NCI-H1694 (cell line): ENCODE measurements around the gene LCN10.
"Not testable (repeated sequence)": the region's sequence is repeated elsewhere in the genome, so short reads cannot be mapped to it uniquely, and the experiment has no call there.

Source experiments
- DNase-seq: peaks from one replicate; lab custom pipeline; 2025; lab: John Stamatoyannopoulos, UW

Gene LCN10

DNA sequence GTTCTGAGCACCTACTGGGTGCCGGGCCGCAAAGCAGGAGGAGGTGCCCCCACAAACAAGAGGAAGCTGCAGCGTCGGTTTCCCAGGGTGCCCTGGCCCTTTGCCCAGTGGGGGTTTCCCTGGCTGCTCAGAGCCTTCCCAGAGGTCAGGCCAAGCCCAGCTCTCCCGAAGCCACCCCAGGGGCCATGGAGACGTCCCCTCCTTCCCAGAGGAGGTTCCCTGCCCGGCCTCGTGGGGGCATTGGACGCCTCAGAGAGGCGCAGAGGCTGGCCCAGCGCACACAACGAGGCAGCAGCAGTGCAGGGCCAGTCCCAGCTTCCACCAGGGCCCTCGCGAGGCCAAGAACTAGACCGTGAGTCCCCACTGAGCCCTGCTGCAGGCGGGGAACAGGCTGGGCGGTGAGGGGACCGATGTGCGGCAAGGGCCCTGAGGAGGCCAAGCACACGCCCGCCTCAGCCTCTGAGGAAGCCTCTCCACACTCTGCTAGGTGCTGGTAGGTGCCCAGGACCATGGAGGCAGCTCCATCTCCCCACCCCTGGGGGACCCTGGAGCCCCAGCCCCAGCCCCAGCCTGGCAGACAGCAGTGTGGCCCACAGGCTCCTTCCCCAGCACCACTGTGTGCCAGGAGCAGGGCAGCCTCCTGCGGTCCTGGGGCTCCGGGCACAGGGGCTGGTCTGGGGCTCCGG lies 23.4 kb downstream of the LCN10 start:
- DNase-seq = no peak

DNA sequence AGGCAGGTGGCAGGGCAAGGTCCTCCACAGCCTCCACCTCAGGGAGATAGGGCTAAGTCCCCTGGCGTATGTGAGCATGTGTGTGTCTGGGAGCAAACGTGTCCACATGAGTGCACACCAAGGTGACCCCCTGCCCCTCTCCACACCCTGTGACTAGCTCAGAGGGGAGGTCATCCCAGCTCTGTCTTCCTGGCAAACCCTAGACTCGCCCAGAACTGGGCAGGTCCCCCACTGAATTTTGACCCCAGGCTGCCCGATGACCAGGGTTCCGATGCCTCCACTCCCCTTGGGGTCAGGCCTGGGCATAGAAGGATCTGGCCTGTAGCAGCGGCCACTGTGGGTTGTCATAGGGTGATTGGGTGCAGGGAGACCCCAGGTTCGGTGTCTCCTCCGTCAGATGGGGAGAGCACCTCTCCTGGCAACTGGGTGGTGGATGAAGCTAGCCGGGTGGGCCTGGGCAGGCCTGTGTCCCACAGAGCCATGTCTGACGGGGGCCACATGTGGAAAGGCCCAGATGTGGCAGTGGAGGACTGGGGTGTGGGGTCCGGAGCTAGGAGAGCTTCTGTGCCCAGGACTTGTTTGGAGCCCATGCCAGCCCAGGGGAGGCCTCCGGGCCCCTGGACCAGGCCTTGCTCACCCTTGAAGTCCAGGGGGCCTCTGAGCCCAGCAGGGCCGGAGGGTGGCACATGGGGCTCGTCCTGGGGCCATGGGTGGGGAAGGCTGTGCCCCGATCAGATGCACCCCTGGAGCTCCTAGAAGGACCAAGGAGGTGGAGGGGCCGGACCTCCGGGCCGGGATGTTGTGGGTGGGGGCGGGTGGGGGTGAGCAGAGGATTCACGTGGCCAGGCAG lies 24.2 kb downstream of the LCN10 start:
- no peak for DNase-seq

DNA sequence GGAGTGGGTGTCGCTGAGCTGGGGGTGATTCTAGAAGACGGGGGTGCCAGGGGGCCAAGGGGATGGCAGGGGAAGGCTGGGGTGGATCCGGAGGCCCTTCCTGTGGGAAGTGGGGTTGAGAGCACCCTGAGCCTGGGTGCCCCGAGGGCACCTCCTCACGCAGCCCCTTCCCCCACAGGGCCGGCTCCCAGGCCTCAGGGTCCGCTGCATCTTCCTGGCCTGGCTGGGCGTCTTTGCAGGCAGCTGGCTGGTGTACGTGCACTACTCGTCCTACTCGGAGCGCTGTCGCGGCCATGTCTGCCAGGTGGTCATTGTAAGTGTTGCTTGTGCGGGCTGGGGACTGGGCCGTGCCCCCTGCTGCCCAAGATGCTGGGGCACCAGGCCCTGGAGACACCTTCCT lies 25.3 kb downstream of the LCN10 start:
- DNase-seq = no peak

DNA sequence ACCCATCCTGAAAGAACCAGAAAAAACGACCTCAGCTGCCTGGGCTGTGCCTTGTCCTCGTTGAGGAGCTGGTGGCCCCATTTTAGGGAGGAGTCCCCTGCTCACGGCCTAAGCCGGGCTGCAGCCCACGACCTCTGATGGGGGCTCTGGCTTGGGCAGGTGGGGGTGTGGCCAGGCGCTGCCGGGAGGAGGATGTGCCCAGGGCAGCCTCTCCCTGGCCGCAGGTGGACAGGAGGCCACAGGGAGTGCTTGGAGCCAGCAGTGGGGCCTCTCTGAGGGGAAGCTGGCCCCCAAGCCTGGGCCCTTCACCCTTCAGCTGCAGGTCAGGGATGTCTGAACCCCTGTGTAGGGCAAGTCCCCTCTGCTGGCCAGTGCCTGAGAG lies 27.9 kb downstream of the LCN10 start:
- no peak for DNase-seq

DNA sequence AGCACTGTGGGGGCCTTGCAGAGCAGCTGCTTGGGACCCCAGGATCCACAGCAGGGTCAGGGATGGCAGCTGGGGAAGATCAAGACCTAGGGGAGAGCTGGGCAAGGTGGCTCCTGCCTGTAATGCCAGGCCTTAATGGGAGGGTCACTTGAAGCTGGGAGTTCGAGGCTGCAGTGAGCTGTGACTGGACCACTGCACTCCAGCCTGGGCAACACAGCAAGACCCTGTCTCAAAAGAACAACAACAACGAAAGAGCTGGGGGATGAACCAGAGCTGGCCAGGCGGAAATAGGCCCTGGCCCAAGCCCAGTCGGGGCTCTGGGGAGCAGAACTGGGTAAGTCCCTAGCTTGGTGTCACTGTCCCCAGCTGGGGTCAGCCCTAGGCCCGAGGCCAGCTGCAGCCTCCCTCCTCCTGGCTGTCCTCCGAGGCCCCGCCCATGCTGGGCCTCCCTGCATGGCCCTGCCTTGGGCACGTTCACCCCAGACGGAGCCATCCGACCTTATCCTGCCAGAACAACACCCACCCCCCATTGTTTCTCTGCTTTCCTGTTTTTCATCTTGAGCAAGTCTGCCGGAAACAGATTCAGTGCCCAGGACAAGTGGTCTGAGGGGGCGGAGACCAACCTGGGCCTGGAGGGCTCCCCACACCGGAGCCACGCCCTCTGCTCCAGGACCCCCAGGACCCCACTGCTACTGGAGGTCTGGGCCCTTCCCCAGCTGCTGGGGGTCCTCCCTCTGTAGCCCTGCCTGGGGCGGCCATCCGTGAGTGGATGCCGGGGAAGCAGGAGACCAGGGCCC lies 28.4 kb downstream of the LCN10 start:
- no peak for DNase-seq

DNA sequence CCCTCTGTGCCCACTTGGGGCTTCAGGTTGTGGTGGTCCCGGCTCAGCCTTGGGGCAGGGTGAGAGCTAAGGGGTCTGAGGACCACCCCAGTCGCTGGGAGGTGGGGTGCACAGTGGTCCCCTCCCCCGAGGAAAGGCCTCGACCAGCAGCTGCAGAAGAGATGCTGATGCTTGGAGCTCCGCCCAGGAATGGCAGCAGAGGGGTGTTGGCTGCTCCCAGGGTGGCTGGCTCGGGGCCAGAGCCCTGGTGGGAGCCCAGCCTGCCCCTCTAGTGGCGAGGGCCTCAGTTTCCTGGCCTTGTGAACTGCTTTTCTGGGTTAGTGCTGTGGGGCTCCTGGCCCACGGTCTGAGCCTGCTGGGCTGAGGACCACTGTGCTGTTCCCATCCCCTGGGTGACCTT lies 29.2 kb downstream of the LCN10 start:
- DNase-seq = peak; percentile 21

DNA sequence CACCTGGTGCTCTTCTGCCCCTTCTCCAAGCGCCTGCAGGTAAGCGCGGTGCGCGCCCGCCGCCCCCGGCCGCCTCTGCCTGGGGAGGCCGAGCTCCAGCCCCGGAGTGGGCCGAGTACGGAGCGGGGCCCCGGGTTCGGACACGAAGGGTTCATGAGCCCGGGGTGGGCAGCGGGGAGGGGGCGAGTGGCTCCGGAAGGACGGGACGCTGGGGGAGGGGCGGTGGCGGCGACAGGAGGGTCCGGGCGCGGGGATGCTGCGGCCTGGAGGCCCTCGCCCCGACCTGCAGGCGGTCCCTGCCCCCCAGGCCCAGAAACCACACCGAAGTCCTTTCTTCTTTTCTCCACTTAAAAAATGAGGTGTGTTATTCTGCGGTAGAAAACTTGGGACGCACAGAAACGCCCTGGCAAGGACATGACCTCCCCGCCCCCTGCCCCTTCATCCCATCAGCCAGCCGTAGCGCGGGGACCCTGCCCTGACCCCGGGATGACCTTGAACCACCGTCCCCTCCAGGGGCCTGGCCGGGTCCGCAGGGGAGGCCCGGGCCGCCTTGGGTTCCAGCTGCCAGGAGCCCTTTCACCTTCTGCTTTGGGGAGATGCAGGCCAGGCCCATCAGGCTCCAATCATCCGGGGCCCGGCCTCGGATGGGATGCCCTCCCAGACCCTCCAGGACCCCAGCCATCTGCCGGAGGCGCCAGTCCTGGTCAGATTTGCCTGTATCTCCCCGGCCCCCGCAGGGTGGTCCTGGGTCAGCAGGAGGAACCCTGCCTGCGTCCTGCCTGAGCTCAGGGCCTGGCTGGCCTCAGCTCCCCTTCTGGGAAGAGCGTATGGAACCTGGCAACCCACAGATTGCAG lies 29.8 kb downstream of the LCN10 start:
- DNase-seq = no peak

DNA sequence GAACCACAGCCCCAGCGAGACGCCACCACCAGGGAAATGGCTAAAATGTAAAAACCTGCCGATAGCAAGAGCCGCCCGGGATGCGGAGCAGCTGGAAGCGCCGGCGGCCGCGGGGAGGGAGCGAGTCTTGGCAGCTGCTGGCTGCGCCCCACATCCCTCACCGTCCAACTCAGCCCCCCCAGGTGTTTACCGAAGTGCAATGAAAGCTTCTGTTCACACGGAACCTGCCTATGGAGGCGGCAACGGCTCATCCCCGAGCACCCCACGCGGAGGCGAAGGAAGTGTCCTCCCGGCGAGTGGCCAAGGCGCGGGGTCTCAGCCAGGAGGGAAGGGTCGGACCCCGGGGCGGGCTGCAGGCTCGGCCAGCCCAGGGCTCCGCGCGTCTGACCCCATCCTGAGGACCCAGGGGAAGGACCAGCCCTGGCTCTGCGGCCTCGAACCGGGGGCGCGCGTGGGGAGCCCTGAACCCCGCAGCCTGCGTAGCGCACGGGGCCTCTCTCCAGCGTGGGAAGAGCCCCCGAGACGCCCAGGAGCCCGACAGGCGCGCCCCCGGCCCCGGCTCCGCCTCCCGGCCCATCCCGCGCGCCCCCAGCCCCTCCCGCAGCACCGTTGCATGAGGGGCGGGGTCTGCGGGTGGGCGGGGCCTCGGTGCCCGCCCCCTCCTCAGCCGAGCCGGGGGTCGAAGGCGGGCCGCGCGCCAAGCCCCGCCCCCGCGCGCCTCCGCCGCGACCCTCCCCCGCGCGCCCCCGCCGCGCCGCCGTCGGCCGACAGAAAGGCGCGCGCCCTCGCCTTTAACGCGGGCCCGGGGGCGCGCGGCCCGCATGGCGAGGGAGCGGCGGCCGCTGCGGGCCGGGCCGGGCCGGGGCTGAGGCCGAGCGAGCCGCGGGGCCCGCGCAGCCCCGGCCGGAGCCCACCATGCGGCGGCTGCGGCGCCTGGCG lies 30.7 kb downstream of the LCN10 start, which contains the start of gene DIPK1B:
TSS of gene DIPK1B (plus strand) at position 822 of the 939 bp plus-strand sequence. CDS start at position 916, 94 bp downstream.
- DNase-seq = peak; percentile 26

DNA sequence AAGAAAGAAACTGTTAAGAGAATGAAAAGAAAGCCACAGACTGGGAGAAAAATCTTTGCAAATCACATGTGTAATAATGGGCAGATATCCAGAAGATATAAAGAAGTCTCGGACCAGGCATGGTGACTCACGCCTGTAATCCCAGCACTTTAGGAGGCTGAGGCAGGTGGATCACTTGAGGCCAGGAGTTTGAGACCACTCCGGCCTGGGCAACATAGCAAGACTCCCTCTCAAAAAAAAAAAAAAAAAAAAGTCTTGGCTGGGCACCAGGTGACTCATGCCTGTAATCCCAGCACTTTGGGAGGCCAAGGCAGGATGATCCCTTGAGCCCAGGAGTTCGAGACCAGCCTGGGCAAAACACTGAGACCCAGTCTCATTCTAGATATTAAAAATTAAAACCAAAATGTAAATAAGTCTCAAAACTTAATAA lies 31.5 kb downstream of the LCN10 start:
- DNase-seq = not testable (repeated sequence)

DNA sequence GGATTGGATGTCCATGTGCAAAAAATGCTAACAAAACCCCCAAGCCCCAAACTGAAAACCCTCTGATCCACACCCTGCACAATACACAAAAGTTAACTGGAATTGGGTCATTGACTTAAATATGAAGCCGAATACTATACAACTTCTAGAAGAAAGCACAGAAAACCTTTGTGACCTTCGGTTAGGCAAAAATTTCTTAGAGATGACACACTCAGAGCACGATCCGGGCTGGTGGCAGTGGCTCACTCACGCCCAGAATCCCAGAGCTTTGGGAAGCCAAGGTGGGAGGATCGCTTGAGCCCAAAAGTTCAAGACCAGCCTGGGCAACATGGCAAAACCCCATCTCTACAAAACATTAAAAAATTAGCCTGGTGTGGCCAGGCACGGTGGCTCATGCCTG lies 32.2 kb downstream of the LCN10 start:
- no peak for DNase-seq

DNA sequence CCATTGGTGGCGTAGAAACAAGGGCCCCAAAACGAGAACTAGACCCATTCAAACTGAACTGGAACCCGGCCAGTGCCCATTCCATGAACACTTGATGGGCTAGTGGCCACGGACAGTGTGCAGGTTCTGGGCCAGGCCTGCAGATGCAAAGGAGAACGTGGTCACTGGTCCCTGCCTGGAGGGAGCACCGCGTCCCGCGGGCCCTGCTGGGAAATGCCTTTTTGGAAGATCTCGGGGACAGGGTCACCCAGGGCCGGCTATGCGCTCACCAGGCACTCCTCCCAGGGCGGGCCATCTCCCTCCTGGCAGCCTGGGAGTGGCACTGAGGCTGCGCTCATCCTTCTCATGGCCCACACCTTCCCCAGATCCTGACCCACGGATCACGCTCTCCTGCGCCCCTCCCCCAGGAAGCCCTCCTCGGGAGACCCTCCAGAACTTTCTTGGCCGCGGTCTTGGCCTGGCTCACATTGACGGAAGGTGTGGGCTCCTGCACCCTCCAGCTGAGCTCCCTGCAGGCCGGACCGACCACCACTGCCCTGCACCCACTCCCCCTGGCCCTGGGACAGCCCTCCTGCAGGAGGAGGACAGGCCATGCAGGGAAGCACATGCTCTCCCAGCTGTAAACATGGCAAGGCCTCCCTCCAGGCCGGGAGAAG lies 33.2 kb downstream of the LCN10 start:
- DNase-seq = no peak

DNA sequence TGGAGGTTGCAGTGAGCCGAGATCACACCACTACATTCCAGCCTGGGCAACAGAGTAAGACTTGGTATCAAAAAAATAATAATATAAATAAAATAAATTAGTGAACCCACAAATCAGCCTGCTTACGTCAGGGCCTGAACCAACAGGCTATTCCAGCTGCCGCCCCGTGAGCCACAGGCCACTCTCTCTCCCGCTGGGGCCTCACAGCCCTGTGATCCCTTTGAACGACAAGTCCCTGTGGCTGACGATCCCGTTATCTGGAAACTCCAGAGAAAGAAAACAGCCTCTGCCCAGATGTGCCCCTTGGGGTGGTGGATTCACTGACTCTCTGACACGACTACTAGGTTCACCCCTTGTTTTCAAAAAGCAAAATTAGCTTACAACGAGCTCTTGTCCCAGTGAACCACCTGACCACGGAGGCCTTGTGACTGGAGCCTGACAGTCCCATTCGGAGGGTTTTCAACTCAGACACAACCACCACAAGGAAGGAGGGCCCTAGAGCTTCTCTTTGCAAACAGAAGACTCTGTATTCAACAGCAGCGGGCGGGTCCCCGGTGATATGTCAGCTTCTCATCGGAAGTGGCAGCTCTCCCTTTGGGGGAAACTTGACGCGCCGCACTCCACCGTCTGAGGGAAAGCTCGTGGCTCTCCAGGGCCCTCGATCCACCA lies 34.8 kb downstream of the LCN10 start:
- DNase-seq = no peak

DNA sequence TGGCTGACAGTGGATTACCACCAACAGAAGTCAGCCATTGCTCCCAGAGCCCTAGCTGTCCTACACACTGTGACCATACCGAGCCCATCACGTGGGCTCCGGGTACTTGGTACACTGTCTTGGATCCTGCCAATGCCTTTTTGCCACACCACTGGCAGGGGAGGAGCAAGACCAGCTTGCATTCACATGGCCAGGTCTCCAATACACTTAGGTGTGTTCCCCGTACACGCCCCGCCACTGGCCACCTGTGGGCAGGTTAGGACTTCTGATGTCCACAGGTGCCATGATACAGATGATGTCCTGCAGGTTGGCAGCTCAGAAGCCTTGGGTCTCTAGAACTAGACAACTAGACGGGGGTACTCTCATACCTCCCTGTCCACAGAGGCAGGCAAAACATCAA lies 35.7 kb downstream of the LCN10 start:
- DNase-seq = no peak

DNA sequence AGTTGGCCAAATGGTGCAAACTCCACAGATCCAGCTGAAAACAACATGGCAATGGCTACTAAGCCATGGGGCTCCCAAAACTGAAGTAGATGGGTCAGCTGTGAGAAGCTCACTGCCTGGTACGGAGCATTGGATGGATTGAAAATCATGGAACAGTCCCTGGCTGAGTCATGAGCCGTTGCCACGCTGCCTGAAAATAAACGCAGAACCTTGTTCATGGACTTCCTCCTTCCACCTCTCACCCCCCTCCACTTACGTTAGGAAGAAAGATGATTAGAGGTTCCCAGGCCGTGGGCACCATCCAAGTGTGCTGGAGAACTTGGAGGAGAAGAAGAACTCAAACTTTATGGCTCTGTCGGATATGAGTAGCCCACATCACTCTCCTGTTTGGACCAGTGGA lies 37.2 kb downstream of the LCN10 start:
- no peak for DNase-seq

DNA sequence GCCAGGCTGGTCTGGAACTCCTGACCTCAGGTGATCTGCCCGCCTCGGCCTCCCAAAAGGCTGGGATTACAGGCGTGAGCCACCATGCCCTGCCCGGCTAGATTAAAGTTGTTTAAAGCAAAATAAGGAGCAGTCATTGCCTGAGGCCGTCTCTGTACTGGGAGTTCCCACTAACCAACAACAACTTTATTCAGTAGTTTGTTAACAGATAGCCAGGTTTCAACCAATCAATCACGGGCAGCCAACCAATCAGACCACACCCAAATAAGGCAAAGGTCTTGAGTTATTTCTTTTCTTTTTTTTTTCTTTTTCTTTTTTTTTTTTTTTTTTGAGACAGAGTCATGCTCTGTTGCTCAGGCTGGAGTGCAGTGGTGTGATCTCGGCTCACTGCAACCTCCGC lies 38.0 kb downstream of the LCN10 start:
- not testable (repeated sequence) for DNase-seq

DNA sequence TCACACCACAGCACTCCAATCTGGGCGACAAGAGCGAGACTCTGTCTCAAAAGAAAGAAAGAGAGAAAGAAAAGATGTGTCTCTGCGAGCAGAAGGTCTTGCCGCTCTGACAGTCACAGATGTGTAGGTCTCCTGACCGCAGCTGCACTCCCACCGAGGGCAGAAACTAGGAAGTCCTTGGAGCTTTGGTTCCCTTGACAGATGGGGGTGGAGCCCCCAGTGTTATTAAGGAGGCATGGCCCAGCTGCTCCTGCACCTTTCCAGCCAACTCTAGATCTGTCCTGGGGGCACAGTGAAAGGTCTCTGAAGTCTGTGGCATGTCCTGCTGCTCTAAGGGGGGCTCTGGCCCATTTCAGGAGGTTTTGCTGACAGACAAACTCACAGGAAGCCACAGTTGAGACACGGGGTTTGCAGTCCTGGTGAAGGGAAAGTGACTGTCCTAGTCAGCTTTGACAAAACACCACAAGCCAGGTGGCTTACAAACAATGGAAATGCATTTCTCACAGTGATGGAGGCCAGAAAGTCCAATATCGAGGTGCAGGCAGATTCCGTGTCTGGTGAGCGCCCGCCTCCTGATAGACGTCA lies 39.4 kb downstream of the LCN10 start:
- DNase-seq = no peak

DNA sequence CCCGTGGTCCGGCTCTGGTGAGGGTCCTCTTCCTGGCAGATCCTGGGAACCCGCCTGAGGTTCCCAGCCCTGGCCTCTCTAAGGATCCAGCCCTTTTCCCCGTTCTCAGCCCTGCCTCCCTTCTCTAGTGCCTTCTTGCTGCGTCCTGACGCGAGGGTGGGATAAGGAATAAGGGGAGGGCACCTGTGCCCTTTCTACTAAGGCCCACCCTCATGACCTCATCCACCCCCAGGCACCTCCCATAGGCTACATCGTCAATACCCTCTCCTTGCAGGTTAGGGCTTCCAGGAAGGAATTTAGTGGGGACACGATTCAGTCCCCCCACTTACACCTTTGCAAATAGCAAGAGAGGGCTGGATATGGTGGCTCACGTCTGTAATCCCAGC lies 41.1 kb downstream of the LCN10 start:
- DNase-seq = no peak

DNA sequence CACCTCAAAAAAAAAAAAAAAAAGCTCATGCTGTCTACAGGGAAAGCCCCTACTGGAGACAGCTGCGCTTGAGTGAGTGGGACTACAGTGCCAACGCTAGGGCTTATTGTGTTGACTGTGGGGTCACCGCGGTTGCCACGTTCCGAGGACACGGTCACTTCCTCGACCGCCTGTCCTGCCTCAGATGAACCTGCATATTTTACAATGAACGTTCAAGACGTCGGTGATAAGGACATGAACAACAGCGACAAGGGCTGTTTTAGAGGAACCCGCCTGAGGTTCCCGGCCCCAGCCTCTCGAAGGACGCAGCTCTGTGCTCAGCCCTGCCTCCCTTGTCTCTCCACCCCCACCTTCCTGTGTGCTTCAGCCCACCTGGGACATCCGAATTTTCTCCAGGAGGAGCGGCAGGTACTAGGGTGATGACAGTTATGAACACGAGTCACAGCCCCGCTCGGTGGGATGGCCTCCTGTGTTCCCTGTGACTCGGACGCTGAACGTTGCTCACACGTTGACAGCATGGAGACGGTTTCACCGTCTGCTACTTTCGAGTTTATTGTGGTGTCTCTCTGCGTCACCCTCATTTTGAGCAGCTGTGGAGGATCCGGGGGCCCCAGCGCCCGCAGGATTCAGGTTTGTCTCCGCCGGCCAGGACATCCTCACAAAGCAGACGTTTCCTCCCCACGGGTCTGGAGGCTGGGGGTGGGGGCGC lies 41.6 kb downstream of the LCN10 start:
- no peak for DNase-seq
